GM12891 (cell line): ENCODE data around the gene PCDHA11.

Experiments used
- DNase-seq: peaks from one replicate; pipeline ENCODE4 v3.0.0; 2011; ENCODE audit warnings: low spot score; ENCODE audit not compliant: insufficient read length
- FAIRE-seq: peaks from 2 replicates; lab custom pipeline; 2011; peaks lifted over from hg19 to GRCh38; lab: Jason Lieb, UNC
- PAX5 ChIP-seq: IDR thresholded peaks from 2 replicates; pipeline ENCODE4 v1.6.1; 2011; ENCODE audit warnings: low read length, moderate library complexity, mild to moderate bottlenecking; ENCODE audit not compliant: insufficient read depth, severe bottlenecking
- POLR2A ChIP-seq: IDR thresholded peaks from 2 replicates; pipeline ENCODE4 v1.6.1; 2011; ENCODE audit warnings: low read depth, low read length, control low read depth
- POLR2AphosphoS5 ChIP-seq: IDR thresholded peaks from 2 replicates; pipeline ENCODE4 v1.6.1; 2011; ENCODE audit warnings: low read depth, low read length, control low read depth
- POU2F2 ChIP-seq: IDR thresholded peaks from 2 replicates; pipeline ENCODE4 v1.6.1; 2011; ENCODE audit warnings: low read depth, mild to moderate bottlenecking, control low read depth, low read length, moderate library complexity
- SPI1 ChIP-seq: IDR thresholded peaks from 2 replicates; pipeline ENCODE4 v1.6.1; 2011; ENCODE audit warnings: low read depth, low read length, control low read depth
- TAF1 ChIP-seq: IDR thresholded peaks from 2 replicates; pipeline ENCODE4 v1.6.1; 2011; ENCODE audit warnings: low read depth, low read length, control low read depth

The PCDHA11 gene

DNA sequence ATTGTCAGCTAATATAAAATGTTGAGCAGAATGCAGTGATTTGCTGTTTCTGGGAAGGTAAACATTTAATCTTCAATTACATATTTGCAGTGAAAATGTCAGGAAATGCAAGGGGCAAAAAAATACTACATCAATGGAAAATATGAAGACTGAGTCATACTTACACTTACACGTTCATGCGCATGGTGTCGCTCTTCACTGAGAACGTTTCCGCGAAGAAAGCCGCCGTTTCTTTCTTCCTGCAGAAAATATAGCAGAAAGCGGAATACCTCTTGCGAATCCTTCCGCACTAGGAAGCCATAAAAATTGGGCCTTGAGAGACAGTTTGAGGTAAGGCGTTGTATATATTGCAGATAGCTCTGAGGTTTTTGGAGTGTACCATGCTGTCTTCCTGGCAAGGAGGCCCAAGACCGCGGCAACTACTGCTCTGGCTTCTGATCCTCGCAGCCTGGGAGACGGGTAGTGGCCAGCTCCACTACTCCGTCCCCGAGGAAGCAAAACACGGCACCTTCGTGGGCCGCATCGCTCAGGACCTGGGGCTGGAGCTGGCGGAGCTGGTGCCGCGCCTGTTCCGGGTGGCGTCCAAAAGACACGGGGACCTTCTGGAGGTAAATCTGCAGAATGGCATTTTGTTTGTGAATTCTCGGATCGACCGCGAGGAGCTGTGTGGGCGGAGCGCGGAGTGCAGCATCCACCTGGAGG is 13.3 kb downstream of the PCDHA11 start, which contains the start of gene PCDHA13:
Gene PCDHA13, plus strand, starts transcription at position 236 of the 702 bp plus-strand sequence. Its CDS starts 145 bp downstream, at position 381.
- TF ChIP-seq TAF1 (no peak), PAX5 (no peak), POU2F2 (no peak), POLR2A (no peak), POLR2AphosphoS5 (no peak), SPI1 (no peak)
- DNase-seq (no peak), FAIRE-seq (no peak)

- DNase-seq, result no peak
- no peak for TF ChIP-seq SPI1
- TF ChIP-seq TAF1, result no peak
- no peak for TF ChIP-seq POU2F2
- no peak for TF ChIP-seq POLR2A
- TF ChIP-seq PAX5, result no peak
- no peak for TF ChIP-seq POLR2AphosphoS5
- FAIRE-seq, result no peak
These were observed 13.8 kb downstream of the PCDHA11 start for GRCh38 chr5:140882591-140882899.

GRCh38 chr5:140883373-140883772 is 14.6 kb downstream of the PCDHA11 start:
- no peak for TF ChIP-seq POU2F2
- TF ChIP-seq SPI1, result no peak
- no peak for TF ChIP-seq POLR2AphosphoS5
- no peak for TF ChIP-seq TAF1
- no peak for TF ChIP-seq POLR2A
- no peak for TF ChIP-seq PAX5
- FAIRE-seq (no peak), DNase-seq (no peak)

- FAIRE-seq, result no peak
- TF ChIP-seq POLR2AphosphoS5 (no peak), PAX5 (no peak), TAF1 (no peak), POU2F2 (no peak), POLR2A (no peak), SPI1 (no peak)
These were observed 15.4 kb downstream of the PCDHA11 start for GRCh38 chr5:140883927-140884697.

DNA sequence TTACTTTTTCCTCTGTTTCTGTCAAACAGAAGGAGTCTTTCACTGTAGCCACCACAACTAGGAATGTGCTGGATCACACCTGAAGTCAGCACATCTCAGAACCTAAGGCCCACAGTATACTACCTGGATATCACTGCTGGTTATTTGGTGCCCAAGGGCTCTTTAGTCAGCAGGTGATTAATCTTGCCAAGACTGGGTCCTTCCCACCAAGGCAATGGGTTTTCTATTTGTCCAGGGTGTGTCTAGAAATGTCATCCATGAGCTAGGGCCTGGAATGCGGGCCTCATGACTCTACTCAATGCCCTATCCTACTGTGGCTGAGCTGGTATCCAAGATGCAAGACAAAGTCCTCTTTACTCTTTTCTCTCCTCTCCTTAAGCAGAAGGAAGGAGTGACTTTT is 47.6 kb downstream of the PCDHA11 start:
- no peak for TF ChIP-seq SPI1
- TF ChIP-seq TAF1, result no peak
- TF ChIP-seq POU2F2, result no peak
- TF ChIP-seq PAX5, result no peak
- no peak for TF ChIP-seq POLR2AphosphoS5
- no peak for TF ChIP-seq POLR2A

More at GRCh38 chr5:140883927-140884697, 15.4 kb downstream of the PCDHA11 start:
- DNase-seq, result no peak

More for the DNA sequence above, 47.6 kb downstream of the PCDHA11 start:
- DNase-seq (no peak), FAIRE-seq (no peak)
